ENCODE measurements around the gene EVX2. TPM values are rescaled to one million over a fixed set of nuclear protein-coding genes. Genes with fewer than 3 reads are reported as not detected.

Gene EVX2
- total RNA-seq = not detected
- long read RNA-seq, donor 1 = 0 reads
- long read RNA-seq, donor 2 = 0 reads

GRCh38 chr2:176083796-176084261, at the start of gene EVX2:
Gene EVX2, minus strand, starts transcription at chr2:176083962. Its CDS starts 186 bp downstream, at chr2:176083776.
- no peak for DNase-seq (ENCODE audit: low spot score)
- intact Hi-C loops (cut with DNase I) = loop anchor here in 1 of 2 donors (10.0 kb wide), 1 partner anchor 399 kb away; no protein-coding TSS in a partner anchor

GRCh38 chr2:176133389-176133788, 49.6 kb upstream of the EVX2 start:
- intact Hi-C loops (cut with DNase I) = no loop called here
- no peak for DNase-seq (ENCODE audit: low spot score)

- intact Hi-C loops (cut with DNase I) = no loop called here
- DNase-seq (ENCODE audit: low spot score) = no peak
These were observed 48.7 kb upstream of the EVX2 start for GRCh38 chr2:176132205-176133171.

GRCh38 chr2:176131848-176132158, 48.0 kb upstream of the EVX2 start:
- no peak for DNase-seq (ENCODE audit: low spot score)
- intact Hi-C loops (cut with DNase I) = no loop called here

- DNase-seq (ENCODE audit: low spot score) = no peak
- intact Hi-C loops (cut with DNase I) = no loop called here
These were observed 47.4 kb upstream of the EVX2 start for GRCh38 chr2:176130957-176131847.

GRCh38 chr2:176130147-176130956, 46.6 kb upstream of the EVX2 start:
- DNase-seq (ENCODE audit: low spot score) = peak; percentile 83
- intact Hi-C loops (cut with DNase I) = no loop called here

- peak; percentile 86 for DNase-seq (ENCODE audit: low spot score)
- intact Hi-C loops (cut with DNase I) = loop anchor here (2.0 to 5.0 kb wide), 4 partner anchors 683 to 1033 kb away; no protein-coding TSS in a partner anchor
These were observed 46.0 kb upstream of the EVX2 start for GRCh38 chr2:176129813-176130146.

- intact Hi-C loops (cut with DNase I) = loop anchor here (2.0 to 5.0 kb wide), 4 partner anchors 683 to 1033 kb away; no protein-coding TSS in a partner anchor
- DNase-seq (ENCODE audit: low spot score) = peak; percentile 95
These were observed 45.4 kb upstream of the EVX2 start, which contains the start of gene HOXD8 for GRCh38 chr2:176128982-176129796. Gene HOXD8, plus strand, starts transcription at chr2:176129705. Its CDS starts 662 bp downstream, at chr2:176130367.

GRCh38 chr2:176128172-176128981, 44.6 kb upstream of the EVX2 start:
- intact Hi-C loops (cut with DNase I) = loop anchor here (2.0 to 5.0 kb wide), 4 partner anchors 684 to 1034 kb away; no protein-coding TSS in a partner anchor
- DNase-seq (ENCODE audit: low spot score) = peak; percentile 83

GRCh38 chr2:176127774-176128072, 44.0 kb upstream of the EVX2 start:
- no peak for DNase-seq (ENCODE audit: low spot score)
- intact Hi-C loops (cut with DNase I) = loop anchor here (2.0 to 5.0 kb wide), 4 partner anchors 685 to 1035 kb away; no protein-coding TSS in a partner anchor

GRCh38 chr2:176126929-176127773, 43.4 kb upstream of the EVX2 start:
- intact Hi-C loops (cut with DNase I) = loop anchor here in 1 of 2 donors (5.0 kb wide), 3 partner anchors 685 to 1035 kb away; no protein-coding TSS in a partner anchor

GRCh38 chr2:176125772-176126054, 42.0 kb upstream of the EVX2 start:
- DNase-seq (ENCODE audit: low spot score) = no peak
- intact Hi-C loops (cut with DNase I) = loop anchor here (2.0 to 5.0 kb wide), 4 partner anchors 687 to 1037 kb away; no protein-coding TSS in a partner anchor

More at GRCh38 chr2:176126929-176127773, 43.4 kb upstream of the EVX2 start:
- no peak for DNase-seq (ENCODE audit: low spot score)

- DNase-seq (ENCODE audit: low spot score) = no peak
- intact Hi-C loops (cut with DNase I) = loop anchor here (2.0 to 5.0 kb wide), 4 partner anchors 687 to 1037 kb away; no protein-coding TSS in a partner anchor
These were observed 41.4 kb upstream of the EVX2 start for GRCh38 chr2:176124947-176125771.

GRCh38 chr2:176124110-176124946, 40.6 kb upstream of the EVX2 start:
- DNase-seq (ENCODE audit: low spot score) = peak; percentile 73
- intact Hi-C loops (cut with DNase I) = loop anchor here in 1 of 2 donors (2.0 kb wide), 1 partner anchor 688 kb away; no protein-coding TSS in a partner anchor
